ENCODE data around the gene C17orf107.

- TF ChIP-seq CTCF (IDR thresholded peaks at IDR 0.05; ENCODE audit: low read length) (no peak), EZH2 (IDR thresholded peaks at IDR 0.05; ENCODE audit: borderline replicate concordance, low read length) (no peak)
These were observed 29.5 kb downstream of the C17orf107 start for GRCh38 chr17:4928881-4929280.
